GM21526 (cell line): ENCODE measurements around the gene SLC8A2.
"Not testable (repeated sequence)": the region's sequence is repeated elsewhere in the genome, so short reads cannot be mapped to it uniquely, and the experiment has no call there.

ENCODE experiments used
- ATAC-seq: cut with Tn5 transposase; IDR thresholded peaks from one replicate; pipeline ENCODE4 v1.9.1; 2021; ENCODE audit warnings: moderate library complexity; ENCODE audit not compliant: unreplicated experiment, low FRiP score

SLC8A2 gene

DNA sequence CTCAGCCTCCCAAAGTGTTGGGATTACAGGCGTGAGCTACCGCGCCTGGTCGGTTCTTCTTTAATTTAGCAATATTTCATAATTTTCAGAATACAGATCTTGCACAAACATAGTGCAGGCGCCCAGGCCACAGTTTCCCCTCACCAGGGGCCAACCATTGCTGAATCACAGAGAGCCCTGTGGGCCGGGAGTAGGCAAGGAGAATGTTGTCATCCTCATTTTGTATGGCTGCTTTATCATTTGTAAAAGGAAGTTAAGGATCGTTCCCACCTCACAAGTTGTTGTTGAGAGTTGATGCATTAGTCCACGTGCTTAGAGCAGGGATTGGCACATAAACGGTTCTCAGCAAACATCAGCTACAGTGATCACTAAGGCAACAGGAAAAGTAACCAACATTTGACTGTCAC, 82.5 kb downstream of the SLC8A2 start:
- no peak for ATAC-seq

DNA sequence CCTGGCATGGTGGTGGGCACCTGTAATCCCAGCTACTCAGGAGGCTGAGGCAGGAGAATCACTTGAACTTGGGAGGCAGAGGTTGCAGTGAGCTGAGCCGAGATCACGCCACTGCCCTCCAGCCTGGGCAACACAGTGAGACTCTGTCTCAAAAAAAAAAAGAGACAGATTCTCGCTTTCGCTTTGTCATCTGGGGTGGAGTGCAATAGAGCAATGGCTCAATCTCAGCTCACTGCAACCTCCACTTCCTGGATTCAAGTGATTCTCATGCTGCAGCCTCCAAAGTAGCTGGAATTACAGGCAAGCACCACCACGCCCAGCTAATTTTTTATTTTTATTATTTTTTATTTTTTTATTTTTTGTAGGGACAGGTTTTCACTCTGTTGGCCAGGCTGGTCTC, 83.0 kb downstream of the SLC8A2 start:
- ATAC-seq = not testable (repeated sequence)

DNA sequence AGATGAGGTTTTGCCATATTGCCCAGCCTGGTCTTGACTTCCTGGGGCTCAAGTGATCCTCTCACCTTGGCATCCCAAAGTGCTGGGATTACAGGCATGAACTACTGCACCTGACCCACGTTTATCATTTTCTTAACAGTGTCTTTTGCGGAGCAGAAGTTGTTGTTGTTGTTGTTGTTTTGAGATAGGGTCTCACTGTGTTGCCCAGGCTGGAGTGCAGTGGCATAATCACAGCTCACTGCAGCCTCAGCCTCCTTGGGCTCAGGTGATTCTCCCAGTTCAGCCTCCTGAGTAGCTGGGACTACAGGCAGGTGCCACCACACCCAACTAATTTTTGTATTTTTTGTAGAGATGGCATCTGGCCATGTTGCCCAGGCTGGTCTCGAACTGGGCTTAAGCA, 84.1 kb downstream of the SLC8A2 start:
- not testable (repeated sequence) for ATAC-seq

DNA sequence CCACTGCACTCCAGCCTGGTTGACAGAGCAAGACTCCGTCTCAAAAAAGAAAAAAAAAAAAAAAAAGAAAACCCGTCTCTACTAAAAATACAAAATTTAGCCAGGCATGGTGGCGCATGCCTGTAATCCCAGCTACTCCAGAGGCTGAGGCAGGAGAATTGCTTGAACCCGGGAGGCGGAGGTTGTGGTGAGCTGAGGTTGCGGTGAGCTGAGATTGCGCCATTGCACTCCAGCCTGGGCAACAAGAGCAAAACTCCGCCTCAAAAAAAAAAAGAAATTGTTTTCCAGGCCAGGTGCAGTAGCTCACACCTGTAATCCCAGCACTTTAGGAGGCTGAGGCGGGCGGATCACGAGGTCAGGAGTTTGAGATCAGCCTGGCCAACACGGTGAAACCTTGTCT, 85.1 kb downstream of the SLC8A2 start:
- ATAC-seq = not testable (repeated sequence)

DNA sequence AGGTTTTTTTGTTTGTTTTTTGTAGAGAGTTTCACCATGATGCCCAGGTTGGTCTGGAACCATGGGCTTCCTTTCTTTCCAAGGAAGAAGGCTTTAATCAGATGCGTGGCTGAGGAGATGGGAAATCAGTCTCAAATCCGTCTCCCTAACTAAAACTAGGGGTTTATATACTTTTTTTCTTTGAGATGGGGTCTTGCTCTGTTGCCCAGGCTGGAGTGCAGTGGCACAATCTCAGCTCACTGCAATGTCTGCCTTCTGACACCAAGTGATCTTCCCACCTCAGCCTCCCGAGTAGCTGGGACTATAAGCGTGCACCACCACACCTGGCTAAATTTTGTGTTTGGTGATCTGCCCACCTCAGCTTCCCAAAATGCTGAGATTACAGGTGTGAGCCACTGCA, 87.2 kb downstream of the SLC8A2 start:
- ATAC-seq = not testable (repeated sequence)

DNA sequence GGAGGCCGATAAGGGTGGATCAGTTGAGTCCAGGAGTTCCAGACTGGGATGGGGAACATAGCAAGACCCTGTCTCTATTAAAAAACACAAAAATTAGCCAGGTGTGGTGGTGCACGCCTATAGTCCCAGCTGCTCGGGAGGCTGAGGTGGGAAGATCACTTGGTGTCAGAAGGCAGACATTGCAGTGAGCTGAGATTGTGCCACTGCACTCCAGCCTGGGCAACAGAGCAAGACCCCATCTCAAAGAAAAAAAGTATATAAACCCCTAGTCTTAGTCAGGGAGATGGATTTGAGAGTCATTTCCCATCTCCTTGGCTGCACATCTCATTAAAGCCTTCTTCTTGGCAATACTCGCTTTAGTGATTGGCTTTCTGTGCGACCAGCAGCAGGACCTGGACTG, 87.8 kb downstream of the SLC8A2 start:
- ATAC-seq = not testable (repeated sequence)

DNA sequence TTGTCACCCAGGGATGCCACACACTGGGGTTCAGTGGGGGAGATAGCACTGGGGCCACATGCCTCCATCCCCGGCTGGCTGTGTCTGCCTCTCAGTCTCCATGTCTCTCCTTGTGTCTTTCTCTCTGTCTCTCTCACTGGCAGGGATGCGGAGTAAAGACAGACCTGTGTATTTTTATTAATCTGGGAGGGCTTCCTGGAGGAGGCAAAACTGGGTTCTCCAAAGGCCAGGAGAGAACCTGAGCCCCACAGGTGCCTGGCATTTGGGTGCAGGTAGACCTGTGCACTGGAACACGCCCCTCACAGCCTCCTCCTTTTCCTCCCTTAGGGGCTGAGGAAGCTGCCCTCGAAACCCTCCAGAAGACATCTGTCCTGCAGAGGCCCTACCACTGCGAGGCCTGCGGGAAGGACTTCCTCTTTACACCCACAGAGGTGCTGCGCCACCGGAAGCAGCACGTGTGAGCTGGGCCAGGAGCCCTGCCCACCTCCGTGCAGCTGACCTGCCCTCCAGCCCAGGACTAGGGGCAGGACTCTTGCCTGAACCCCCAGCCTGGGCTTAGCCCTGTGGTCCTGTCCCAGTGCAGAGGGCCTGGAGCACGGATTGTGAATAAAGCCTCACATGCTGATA, 89.9 kb downstream of the SLC8A2 start:
- no peak for ATAC-seq

DNA sequence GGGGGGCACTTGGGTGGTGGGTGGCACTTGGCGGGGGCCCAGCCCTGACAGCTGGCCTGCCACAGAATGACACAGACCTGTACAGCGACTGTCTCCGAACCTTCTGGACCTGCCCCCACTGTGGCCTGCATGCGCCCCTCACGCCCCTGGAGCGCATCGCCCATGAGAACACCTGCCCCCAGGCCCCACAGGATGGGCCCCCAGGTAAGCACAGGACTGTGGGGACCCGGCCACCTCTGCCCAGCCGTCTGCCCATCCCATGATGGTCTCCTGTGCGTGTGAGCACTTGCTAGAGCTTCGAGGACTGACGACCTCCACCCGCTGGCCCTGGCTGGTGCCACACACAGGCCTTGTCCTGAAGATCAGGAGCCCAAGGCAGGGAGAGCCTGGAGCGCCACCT, 90.6 kb downstream of the SLC8A2 start:
- no peak for ATAC-seq

DNA sequence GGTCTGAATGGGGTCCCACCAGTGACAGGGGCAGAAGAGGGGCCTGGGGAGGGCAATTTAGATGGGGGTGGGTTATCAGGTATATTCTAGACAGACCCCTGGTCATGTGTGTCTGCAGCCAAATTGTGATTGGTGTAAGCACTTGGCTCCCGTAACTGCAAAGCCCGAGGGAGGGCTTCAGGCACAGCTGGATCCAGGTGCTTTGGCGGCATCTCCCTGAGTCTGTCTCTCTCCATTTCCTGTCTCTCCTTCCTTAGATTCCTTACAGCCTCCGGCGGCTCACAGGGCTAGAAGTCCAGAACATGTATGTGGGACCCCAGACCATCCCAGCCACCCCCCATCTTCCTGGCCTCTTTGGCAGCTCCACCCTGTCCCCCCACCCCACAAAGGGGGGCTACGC, 91.1 kb downstream of the SLC8A2 start:
- no peak for ATAC-seq

DNA sequence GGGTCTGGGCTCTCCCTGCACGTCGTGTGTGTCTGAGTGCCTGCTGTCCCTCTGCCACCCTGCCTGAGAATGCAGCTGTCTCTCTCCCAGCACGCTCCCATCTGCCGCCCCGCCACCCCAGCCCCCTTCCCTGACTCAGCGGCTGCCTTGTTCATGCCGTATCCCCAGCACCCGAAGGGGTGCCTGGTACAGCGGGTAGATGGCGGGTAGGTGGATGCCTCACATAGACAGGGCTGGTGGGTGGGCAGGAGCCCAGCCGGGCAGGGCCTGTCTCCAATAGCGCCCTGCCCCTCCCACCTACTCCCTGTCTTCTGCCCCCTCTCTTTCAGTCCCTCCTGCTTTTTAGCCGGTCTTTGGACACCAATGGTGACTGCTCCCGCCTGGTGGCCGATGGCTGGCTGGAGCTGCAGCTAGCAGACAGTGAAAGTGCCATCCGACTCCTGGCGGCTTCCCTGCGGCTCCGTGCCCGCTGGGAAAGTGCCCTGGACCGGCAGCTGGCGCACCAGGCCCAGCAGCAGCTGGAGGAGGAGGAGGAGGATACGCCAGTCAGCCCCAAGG, 92.2 kb downstream of the SLC8A2 start:
- no peak for ATAC-seq

DNA sequence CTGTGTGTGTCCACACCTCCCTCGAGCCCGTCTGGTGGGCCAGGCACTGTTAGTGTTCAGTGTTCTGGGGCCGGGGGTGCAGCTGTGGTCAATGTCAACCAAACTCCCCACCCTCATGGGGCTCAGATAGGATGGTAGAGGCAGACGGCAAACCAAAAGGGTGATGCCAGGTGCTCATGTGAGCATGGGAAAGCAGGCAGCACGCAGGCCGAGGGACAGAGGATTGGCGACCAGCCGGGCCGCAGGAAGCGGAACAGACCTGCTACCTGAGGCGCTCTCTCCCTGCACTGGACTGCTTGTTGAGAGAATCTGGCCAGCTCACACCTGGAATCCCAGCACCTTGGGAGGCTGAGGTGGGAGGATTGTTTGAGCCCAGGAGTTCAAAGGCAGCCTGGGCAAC, 93.4 kb downstream of the SLC8A2 start:
- ATAC-seq = no peak
